GM18502 (cell line): ENCODE data around the gene MEI1.

Source experiments
- ATAC-seq: cut with Tn5 transposase; IDR thresholded peaks from one replicate; pipeline ENCODE4 v1.9.1; 2021; ENCODE audit warnings: mild to moderate bottlenecking; ENCODE audit not compliant: unreplicated experiment, poor library complexity

MEI1 gene

DNA sequence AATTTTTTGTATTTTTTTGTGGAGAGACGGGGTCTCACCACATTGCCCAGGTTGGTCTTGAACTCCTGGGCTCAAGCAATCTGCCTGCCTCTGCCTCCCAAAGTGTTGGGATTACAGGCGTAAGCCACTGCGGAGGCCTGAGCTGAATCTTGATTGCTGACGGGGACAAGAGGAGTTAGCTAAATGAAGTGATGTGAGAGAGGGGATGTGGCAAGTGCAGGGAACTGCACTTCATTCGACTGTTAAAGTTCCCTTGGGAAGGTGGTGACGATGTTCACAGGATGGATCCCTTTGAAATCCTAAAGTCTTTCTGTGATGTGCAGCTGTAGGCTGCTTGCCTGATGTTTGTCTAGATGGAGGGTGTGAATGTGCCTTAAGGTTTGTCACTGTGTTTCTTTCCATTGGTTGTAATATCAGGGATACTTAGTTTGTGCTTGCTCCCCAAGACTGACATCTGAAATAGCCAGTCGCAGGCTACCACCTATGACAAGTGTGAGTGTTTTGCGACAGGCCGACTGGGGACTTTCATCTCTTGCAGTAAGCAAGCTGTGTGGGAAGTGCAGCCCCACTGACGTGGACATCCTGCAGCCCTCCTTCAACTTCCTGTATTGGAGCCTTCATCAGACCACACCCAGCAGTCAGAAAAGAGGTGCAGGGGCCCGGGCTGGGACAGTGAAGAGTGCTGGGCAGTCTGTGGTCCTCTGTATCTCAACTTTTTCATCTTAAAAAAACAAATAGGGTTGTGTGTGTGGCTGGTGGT is 81.6 kb downstream of the MEI1 start:
- ATAC-seq, result peak; percentile 91

- ATAC-seq, result peak; percentile 27
Measured at GRCh38 chr22:41781507-41781906, 82.2 kb downstream of the MEI1 start.

DNA sequence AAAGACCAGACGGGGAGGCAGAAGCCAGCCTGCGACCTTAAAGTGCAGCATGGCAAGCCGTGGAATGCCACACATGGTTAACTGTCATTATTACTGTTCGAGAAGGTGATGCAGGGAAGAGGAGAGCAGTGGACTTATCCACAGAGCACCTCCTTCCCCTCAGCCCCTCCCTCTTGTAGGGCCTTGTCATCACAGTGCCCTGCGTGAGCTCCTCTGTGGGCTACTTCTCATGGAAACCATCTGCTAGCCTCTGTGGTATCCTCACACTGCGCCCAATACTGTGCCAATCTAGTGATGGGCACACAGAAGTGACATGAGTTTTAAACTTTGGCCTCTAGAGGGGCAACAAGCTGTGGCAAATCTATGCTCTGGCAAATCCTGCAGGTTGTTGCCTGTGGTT is 83.0 kb downstream of the MEI1 start:
- no peak for ATAC-seq

GRCh38 chr22:41782751-41783150 is 83.4 kb downstream of the MEI1 start:
- ATAC-seq, result no peak

DNA sequence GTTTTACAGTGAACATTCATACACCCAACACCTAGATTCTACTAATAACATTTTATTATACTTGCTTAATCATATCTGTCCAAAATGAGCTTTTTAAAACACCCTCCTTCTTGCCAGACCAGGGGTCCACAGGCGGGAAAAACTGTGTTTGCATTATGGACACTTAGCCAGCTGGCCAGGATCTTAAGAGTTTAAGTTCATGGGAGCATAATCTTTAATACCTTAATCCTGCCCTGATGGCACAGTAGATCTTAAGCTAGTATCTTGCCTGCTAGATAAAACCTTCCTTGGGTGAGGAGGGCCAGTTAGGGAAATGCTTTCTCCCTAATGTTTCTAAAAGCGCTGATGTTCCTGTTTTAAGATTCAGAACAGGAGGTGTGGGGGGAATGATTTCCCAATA is 88.0 kb downstream of the MEI1 start:
- ATAC-seq, result no peak

DNA sequence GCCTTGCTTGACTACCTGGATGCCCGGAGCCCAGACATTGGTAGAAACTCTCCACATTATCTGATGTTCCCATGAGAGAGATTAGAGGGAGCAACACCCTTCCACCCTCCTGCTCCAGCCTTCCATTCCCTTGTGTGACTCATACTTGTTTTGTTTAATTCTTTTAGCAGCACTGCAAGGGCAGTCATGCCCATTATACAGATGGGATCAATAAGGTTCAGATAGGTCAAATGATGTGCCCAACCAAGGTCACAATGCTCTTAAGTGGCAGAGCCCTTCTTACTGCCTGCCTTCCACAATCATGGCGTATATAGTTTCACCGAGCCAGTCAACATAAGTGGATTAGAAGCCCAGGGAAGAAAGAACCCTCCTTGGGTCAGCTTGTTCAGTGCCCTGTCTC is 94.6 kb downstream of the MEI1 start:
- no peak for ATAC-seq

DNA sequence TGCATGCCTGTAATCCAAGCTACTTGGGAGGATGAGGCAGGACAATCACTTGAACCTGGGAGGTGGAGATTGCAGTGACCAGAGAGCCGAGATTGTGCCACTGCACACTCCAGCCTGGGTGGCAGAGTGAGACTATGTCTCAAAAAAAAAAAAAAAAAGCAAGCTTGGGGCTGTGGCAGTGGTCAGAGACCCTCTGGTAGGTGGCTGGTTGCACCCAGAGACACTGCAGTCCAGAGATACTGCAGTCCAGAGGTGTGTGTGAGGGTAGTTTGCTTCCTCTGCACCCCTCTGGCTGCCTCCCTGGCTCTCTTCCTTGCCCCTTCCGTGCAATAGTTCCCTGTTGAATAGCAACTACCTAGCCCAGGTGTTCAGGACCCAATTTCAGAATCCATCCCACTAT is 99.4 kb downstream of the MEI1 start:
- ATAC-seq, result no peak

DNA sequence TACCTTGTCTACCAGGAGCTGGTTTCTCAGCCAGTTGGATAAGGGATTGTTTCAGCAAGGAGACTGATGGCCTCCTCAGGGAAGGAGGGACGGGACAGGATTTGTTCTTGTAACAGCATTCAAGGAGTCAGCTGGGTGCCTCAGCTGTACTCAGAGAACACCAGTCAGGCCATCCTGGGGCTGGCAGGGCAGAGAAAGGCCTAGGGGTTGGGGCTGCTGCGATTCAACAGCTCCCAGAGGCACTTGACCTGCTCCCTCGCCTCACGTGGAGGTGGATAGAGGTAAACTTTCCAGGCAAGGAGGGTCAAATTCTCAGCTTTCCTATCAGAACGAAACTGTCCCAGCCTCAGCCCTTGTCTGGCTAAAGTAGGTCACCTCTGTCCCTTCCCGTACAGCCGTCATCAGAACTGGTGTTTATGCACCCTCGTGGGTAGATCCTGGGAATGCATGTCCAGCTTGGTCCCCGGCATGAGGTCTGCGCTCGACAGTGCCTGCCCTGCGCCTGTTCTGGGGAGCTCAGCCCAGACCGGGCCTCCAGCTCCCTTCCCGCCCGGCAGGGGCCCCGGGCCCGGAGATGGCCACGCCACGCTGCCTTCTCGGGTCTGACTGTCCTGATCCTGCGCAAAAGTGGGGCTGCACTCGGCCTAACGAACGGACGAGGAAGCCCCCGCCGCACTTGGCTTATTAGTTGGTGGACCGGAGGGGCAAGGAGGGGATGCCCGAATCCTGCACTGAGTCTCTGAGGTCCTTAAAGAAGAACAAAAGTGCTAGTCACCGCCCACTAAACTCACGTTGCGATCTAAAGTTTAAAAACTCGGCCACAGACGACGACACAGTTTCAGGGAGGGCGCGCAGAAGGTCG is 100.4 kb downstream of the MEI1 start:
- peak; percentile 31 for ATAC-seq

- ATAC-seq, result peak; percentile 88
Measured at GRCh38 chr22:41800348-41801146, 101.2 kb downstream of the MEI1 start, which contains the start of gene CCDC134. Gene CCDC134, plus strand, starts transcription at chr22:41800679. Its CDS starts 8,212 bp downstream, at chr22:41808891.

DNA sequence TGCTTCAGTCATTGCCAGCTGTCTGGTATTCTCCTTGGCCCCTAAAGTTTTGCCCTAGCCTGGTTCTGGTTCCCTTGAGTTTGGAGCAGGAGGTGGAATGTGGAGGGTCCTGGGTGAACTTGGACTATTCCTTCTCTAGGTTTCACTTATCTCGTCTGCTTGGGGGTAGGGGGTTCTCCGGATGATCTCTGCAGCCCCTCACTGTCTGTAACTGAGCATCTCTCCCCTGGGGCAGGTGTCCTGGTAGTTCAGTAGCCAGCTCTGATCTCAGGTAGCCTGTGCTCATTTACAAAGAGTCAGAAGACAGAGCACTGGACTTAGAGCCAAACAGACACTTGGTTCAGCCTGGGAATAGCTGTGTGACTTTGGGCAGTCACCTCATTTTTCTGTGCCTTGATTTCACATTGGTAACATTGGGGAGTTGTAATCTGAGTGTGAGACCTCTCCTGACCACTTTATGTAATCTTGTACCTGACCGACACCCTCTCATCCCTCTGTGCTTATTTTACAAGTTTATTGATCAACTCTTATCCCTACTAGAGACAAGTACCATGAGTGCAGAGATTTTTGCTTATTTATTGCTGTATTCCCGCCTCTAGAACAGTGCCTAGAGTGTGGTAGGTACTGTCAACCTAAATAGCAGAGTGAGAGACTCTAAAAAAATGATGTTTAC is 102.0 kb downstream of the MEI1 start:
- ATAC-seq, result no peak

DNA sequence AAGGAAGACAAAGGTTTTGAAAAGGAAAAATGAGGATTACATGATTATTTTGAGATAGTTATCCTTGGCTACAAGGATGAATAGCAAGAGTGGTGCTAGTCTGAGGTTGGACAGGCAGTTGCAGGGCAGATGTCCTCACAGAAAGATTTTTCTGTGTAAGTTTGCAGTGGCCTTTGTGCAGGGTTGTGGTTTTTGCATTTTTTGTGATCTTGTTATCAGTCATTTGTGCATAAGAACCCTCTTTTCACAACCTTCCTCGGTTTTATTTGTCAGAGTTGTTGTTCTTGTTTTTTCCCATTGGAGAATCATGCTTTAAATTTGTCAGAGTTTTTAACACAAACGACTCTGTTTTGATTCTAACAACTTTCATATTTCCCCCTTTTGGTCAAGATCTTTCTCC is 102.6 kb downstream of the MEI1 start:
- no peak for ATAC-seq

- ATAC-seq, result no peak
Measured at GRCh38 chr22:41805639-41806038, 106.3 kb downstream of the MEI1 start.

DNA sequence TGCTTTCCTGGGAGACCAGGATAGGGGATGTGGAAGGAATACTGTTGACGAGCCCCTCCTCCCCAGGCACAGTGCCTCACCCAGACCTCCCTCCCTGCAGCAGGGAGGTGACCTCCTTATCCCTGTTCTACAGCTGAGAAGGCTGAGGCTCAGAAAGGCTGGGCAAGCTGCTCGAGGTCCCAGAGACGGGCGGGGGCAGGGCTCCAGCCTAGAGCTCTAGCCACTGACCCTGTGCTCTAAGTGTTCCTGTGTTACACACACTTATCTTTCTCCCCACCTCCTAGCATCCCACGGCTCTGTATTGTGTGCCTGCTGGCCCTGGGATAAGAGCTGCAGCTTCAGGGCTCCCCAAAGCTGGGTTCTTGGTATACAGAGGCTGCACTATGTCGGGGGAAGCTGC is 109.1 kb downstream of the MEI1 start:
- no peak for ATAC-seq

GRCh38 chr22:41810022-41810421 is 110.7 kb downstream of the MEI1 start:
- ATAC-seq, result no peak

- ATAC-seq, result no peak
Measured at GRCh38 chr22:41812805-41813545, 113.7 kb downstream of the MEI1 start.

- no peak for ATAC-seq
Measured at GRCh38 chr22:41813726-41814410, 114.6 kb downstream of the MEI1 start.

DNA sequence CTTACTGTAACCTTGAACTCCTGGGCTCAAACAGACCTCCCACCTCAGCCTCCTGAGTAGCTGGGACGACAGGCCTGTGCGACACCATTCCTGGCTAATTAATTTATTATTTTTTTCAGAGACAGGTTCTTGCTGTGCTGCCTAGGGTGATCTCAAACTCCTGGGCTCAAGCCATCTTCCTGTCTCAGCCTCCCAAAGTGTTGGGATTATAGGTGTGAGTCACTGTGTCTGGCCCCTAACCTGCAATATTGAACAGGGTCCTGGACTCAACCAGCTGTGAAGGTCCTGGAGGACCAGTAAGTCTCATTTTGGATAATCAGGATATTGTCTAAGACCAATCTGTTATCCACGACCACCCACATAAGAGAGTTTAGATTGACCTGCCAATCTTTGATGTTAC is 116.4 kb downstream of the MEI1 start:
- no peak for ATAC-seq

DNA sequence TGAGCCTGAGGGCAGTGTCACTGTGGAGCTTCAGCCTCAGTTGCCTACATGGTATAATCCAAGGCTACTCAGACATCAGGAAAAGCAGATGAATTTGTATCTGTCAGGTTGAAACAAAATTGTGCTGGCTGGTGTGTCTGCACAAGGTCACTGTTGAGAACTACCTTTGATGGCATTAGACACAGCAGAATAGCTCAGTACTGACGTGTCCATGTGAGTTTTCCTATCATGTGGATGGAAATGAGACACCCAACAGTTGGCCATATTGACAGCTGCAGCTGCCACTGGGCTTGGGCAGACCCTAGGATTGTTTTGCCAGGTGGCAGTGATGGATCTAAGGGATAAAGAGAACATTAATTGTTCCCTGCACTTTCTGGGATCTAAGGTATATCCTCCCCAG is 116.9 kb downstream of the MEI1 start:
- ATAC-seq, result no peak

DNA sequence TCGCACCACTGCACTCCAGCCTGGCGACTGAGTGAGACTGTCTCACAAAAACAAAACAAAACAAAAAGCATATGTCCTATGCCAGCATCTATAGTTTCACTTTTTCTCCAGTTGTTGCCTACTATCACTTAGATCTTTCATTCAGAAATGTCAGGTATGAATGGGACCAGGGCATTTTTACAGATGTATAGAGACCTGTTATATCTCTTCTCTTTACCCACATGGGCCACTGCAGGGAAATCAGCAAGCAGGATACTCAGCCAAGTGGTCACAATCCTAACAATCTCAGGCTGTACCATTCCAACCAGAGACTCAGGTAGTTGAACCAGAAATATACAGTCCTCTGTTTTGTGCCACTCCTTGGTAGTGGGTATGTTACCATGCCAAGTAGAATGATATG is 117.6 kb downstream of the MEI1 start:
- no peak for ATAC-seq
